GM04503 (cell line): ENCODE results near the gene CCDC194.
"Not testable (repeated sequence)": the region's sequence is repeated elsewhere in the genome, so short reads cannot be mapped to it uniquely, and the experiment has no call there.

Experiments used
- DNase-seq: peaks from one replicate; pipeline ENCODE4 v3.0.0-alpha.2; 2012; ENCODE audit warnings: low read depth

The CCDC194 gene

DNA sequence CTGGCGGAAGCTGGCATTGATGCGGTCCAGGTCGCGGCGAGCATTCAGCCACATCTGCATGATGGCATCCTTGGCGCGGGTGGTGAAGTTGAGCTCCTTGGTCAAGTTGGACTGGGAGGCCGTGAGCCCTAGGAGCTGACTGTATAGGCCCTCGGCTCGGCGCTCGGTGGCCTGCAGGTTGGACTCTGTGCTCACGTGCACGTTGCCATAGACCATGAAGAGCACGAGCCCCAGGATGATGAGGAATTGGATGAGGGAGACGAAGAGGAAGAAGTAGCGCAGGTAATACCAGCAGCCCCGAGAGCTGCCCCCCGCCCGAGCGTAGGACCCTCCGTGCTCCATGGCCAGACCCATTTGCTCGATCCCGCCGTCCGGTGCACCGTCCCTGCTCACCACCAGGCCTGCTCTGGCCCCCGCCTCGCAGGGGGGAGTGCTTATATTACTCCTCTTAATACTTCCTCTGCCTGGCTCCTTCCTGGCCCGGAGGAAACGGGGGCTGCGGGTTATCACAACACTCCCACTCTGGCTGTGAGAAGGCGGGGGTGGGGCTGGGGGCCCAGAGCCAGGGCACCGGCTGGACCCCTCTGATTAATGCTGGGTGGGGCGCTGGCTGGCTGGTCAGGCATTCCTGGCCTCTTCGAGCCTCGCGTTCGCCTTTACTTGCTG lies 16.9 kb downstream of the CCDC194 start, which contains the start of gene PLVAP:
Gene PLVAP (minus strand): TSS at position 408 of the 666 bp plus-strand sequence. CDS start 54 bp downstream, at position 354.
- no peak for DNase-seq

DNA sequence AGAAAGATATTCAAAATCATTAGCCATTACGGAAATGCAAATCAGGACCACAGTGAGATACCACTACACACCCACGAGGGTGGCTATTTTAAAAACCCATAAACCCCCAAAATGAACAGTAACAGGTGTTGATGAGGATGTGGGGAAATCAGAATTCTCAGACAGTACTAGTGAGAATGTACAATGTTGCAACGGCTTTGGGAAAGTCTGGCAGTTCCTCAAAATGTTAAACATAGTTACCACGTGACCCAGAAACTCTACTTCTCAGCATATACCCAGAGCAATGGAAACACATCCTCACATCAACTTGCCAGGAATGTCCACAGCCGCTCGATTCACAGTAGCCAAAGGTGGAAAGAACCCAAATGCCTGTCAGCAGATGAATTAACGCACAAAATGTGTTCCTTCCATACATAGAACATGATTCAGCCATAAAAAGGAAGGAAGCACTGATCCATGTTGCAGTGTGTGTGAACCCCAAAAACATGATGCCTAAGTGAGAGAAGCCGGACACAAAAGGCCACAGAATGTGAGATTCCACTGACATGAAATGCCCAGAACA lies 23.9 kb downstream of the CCDC194 start:
- no peak for DNase-seq

DNA sequence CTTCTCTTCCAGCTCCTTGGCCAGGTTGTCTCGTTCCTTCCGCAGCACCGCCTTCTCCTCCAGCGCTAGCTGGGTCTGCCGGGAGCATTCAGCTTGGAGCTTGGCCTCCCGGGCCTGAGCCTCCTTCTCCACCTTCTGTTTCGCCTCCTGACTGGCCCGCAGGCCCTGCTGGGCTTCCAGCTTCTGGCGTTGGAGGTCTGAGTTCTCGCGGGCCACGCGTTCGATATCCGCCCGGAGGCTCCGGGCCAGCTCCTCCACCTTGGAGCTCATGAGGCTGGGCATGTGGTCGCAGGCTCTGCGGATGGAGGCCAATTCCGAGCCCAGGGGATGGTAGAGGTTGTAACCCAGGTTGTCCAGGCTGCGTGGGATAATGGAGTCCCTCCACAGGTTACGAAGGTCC lies 28.6 kb downstream of the CCDC194 start:
- no peak for DNase-seq

DNA sequence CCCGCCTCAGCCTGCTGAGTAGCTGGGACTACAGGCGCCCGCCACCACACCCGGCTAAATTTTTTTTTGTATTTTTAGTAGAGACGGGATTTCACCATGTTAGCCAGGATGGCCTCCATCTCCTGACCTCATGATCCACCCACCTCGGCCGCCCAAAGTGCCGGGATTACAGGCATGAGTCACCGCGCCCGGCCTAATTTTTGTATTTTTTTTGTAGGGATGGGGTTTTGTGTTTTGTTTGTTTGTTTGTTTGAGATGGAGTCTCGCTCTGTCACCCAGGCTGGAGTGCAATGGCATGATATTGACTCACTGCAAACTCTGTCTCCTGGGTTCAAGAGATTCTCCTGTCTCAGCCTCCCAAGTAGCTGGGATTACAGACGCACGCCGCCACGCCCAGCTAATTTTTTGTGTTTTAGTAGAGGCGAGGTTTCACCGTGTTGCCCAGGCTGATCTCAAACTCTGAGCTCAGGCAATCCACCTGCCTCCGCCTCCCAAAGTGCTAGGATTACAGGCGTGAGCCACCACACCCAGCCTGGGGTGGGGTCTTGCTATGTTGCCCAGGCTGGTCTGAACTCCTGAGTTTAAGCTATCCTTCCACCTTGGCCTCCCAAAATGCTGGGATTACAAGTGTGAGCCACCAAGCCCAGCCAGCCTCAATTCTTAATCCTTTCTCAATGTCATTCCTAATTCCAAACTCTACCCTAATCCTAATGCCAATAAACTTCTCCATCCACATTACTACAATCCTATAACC lies 30.0 kb downstream of the CCDC194 start:
- DNase-seq = not testable (repeated sequence)

DNA sequence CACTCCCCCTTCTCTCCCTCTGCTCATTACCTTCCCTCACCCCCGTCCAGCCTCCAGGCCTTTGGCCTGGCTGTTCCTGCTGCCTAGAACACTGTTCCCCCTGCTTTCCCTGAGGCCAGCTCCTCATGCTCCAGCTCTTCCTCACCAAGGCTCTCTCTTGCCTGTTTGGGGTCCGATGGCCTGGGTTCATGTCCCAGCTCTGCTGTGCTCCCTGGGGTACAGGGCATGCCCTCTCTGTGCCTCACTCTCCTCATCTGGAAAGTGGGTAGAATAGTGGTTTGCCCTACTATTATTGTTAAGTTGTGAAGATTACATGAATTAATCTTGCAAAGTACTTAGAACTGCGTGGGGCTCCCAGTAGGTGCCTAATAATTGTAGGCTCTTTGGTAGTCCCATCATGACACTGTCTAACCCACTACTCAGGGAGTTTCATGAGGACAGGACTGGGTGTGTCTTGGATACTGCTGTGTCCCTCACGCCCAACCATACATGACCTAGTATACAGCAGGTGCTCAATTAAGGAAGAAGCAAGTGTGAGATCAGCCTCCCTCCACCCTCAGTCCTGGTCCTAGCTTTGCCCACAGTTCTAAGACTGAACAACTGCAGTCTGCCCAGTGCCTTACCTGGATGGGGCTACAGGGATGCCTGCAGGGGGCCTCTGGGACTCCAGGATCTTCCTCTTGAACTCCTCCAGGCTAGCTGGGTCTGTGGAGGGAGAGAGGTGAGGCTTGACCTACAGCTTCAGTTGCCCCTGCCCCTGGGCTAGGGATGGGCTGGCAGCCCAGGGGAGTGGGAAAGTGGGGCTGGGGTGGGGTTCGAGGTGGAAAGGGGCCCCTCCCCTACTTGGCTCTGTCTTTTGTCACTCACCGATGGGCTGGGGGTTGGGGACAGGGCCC lies 33.8 kb downstream of the CCDC194 start:
- no peak for DNase-seq

DNA sequence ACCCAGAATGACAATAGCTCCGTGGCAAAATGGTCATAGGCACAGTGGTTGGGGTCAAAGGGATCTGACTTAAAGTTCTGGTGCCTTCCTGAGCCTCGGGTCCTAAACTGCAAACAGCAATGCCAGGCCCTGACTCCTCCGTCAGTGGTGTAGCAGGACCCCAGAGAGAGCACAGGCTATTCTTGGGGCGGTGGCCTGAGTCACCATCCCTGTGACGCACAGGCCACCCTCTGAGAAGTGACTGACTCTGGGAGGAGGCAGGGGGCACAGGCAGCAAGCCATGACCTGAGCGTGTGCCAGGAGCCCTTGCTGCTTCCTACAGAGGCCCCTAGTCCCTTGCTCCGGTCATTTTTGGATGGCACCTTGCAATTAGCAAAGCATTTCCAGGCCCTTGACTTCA lies 35.6 kb downstream of the CCDC194 start:
- DNase-seq = no peak

DNA sequence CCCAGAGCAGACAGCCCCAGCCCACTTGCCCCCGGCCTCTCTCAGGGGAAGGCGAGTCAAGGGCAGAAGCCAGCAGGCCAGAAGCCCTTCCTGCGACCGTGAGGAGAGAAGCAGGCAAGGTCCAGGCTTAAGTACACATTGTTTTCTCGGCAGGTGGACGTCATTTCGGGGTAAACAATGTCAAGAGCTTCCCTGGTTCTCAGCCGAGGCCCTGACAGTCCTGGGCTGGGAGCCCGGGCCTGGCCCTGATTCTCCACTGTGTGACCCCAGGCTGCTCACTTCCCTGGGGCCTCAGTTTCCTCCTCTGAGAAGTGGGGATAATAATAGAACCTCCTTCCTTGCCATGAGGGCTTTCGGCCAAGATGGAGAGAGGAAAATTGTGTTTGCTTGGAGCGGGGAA lies 36.3 kb downstream of the CCDC194 start:
- DNase-seq = no peak

DNA sequence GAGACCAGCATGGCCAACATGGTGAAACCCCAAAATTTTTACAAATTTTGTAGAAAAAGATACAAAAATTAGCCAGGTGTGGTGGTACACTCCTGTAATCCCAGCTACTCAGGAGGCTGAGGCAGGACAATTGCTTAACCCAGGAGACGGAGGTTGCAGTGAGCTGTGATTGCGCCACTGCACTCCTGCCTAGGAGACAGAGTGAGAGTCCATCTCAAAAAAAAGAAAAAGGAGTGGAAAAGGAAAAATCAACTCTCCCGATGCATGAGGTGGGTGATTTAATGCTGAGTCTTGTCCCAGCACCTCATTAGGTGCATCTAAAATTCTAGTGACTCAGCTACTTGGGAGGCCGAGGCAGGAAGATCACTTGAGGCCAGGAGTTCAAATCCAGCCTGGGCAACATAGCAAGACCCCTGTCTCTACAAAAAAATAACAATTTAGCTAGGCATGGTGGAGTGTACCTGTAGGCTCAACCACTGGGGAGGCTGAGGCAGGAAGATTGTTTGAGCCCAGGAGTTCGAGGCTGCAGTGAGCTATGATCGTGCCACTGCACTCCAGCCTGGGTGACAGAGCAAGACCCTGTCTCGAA lies 36.8 kb downstream of the CCDC194 start:
- no peak for DNase-seq

DNA sequence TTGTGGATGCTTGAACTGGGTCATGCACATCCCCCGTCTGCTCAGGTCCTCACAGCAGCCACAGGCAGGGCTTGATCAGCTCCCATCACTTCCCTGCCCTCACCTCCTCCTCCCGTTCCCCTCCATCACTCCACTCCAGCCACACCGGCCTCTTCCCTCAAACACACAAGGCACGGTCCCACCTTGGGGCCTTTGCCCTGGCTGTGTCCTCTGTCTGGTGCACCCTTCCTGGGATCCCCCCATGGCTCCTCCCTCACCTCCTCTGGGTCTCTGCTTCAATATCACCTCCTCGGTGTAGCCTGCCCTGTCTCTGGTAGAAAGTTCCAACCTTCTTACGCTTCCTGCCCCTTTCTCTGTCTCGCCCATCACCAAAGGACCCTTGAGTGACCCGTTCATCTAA lies 40.6 kb downstream of the CCDC194 start:
- no peak for DNase-seq

DNA sequence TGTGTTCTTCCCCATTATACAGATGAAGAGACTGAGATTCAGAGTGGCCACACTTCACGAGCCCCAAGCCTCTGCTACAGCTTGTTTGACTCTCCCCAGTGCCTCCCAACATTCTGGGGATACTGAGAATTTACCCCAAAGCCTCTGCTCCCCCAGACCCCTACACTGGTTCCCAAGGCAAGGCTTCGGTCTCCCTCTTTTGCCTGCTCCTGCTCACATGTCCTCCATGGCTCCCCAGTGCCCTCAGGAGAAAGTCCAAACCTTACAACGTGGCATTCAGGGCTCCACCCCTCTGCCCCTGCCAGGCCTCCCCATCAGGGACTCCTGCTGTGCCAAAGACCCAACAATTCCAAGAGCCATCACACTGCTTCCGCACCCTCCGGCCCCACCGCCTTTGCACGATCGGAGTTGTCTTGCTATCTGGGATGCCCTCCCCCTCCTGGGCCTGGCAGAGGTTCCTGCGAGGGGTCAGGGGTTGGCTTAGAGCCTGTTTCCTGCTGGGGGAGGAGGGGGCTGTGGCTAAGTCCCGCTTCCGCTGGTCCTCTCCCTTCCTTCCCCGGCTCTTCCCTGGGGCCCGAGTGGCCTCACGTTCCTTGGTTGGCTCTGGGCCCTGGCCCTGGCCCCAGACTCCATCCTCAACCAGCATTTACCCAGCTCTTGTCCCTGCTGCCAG lies 41.3 kb downstream of the CCDC194 start:
- no peak for DNase-seq

DNA sequence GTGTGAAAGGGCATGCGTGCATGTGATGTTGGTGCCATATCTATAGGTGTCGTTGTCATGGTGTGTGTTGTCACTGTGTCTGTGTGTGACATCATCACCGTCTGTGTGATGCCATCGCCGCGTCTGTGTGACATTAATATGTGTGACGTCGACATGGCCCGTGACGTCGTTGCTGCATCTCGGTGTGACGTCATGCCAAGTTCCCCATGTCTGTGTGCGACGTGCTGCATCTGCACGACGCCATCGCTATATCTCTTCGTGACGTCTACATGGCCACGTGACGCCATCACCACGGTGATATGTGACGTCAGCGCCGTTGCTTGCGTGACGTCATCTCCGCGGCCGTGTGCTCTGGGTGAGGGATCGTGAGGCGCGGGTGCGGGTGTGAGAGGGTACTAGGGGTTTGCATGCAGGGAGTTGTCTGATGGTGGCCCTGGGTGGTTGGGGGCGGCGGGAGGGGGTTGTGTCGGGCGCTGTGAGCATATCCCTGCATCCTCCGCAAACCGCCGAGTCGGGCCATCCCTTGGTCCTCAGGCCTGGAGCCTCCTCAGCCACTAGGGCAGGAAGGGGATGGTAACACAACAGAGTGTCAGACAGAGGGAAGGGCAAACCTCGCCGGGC lies 42.1 kb downstream of the CCDC194 start:
- no peak for DNase-seq

DNA sequence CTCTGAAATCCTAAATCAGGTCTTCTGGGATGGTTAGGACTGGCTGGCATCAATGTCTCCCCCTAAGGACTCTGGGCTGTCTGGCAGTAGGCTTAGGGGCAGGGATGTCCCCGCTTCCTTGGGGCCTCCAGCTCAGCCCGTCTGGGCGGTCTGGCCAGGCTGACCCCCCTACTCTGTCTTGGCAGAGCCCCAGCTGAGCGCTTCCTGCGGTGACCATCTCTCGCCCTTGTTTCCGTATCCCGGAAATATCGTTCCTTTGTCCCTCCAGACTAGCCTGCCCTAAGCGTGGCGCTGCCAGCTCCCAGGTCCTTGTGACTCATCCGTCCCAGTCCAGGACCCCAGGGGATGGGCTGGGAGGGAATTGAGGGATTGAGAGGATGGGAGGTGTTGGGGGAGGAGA lies 45.3 kb downstream of the CCDC194 start:
- DNase-seq = no peak

DNA sequence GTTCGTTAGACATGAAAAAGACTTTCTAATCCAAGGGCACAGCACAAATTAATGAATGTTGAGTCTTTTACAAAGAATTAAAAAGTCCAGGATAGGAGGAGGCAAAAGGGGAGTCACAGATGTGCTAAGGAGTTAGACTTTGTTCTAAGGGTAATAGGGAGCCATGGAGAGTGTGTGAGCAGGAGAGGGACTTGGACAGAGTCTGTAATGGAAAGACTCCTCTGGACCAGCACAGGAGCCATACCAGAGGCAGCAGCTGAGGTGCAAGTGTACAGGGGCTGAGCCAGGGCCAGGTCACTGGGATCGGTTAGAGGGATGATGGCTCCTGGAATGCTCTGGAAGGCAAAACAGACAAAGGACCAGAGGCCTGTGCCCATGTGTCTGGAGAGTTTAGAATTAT lies 46.1 kb downstream of the CCDC194 start:
- no peak for DNase-seq

DNA sequence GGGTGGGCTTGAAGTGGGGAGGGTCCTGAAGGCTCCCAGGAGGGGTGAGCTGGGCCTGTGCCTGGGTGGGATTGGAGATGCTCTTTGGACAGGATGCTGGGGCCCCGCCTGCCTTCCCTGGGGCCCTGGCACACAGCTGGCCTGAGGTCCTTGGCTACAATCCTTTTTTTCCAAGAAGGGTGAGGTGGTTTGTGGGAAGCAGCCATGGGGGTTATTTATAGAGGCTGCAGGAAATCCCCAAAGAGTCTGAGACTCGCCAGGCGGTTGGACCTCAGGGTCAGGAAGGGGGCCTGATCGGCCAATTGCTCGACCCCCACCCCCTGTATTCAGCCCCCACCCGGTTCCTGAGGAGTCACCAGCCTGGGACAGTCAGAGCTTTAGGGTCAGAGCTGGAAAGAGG lies 46.6 kb downstream of the CCDC194 start:
- DNase-seq = no peak

DNA sequence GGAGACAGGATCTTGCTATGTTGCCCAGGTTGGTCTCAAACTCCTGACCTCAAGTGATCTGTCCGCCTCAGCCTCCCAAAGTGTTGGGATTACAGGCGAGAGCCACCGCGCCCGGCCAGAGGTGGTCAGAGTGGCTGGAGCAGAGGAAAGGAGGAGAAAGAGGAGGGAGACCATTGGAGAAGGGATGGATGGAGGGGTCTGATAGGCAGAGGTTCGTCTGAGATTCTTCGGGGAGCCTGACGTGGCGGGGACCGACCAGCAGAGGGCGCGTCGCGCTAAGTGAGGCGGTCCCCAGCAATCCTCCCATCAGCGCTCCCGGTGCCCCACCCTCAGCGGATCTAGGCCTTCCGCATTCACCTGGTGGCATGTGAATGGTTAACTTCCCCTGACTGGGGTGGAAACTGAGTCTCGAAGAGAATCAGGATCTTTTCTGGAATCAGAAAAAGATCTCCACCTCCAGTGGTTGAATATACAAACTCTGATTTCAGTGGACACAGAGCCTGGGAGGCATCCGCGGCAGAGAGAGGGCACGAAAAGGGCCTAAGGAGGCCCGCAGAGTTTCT lies 47.8 kb downstream of the CCDC194 start:
- DNase-seq = no peak

DNA sequence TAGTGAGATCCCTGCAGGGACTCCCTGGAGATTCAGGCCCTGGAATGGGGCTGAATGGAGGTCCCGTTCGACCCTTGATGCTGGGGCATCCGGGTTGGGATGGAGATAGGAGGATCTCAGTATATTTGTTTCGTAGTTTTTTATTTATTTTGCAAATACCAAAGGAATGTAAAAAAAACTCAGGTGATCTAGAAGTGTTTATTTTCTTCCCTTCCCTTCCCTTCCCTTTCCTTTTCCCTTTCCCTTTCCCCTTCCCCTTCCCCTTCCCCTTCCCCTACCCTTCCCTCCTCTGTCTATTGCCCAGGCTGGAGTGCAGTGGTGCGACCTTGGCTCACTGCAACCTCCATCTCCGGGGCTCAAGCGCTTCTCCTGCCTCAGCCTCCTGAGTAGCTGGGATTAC lies 52.2 kb downstream of the CCDC194 start:
- no peak for DNase-seq

DNA sequence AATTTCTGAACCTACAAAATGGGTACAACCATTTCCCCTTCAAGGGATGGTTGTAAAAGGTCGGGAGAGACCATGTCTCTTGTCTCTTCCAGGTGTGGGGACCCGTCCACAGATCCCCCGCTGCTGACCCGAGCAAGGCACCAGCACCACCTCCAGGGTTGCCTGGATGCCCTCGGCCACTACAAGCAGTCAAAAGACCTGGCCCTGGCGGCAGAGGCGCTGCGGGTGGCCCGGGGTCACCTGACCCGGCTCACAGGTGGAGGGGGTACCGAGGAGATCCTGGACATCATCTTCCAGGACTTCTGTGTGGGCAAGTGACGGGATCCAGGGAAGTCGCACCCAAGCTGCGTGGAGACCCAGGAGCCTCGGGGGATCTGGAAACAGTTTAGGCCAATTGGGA lies 52.6 kb downstream of the CCDC194 start:
- DNase-seq = no peak

DNA sequence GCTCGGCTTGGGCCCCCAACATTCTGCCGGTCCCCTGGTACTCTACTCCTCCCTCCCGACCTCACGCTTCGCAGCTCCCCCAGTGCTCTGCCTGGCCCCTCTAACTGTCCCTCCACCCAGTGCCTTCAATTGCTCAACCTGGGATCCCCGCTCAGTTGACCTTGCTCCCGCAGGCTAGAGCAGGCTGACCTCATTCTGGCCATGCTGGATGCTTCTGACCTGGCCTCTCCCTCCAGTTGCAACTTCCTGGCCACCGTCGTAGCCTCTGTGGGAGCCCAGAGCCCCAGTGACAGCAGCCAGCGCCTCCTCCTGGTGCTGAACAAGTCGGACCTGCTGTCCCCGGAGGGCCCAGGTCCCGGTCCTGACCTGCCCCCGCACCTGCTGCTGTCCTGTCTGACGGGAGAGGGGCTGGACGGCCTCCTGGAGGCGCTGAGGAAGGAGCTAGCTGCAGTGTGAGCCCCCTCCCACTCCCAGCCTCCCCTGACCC lies 53.1 kb downstream of the CCDC194 start:
- DNase-seq = no peak
